Aorta (tissue), 5 donors: ENCODE results near the gene PIK3CG. TPM values are rescaled to one million over a fixed set of nuclear protein-coding genes. Genes with fewer than 3 reads are reported as not detected.
"Not testable (repeated sequence)": the region's sequence is repeated elsewhere in the genome, so short reads cannot be mapped to it uniquely, and the experiment has no call there.

Experiments
- ATAC-seq: fragments of 200-7000 bp; cut with Tn5 transposase; one replicate; pipeline ENCODE4 v1.9.1; 2022; ENCODE audit warnings: moderate library complexity; ENCODE audit not compliant: low FRiP score
- DNase-seq, 2 donors: peaks; one replicate each; pipeline ENCODE4 v3.0.0-alpha.2; 2020
- H3K27ac ChIP-seq, 2 donors: one replicate each; pipeline ENCODE4 v1.5.1; 2013; ENCODE audit warnings: low read length in 2 of 2, mild to moderate bottlenecking in 2 of 2, moderate library complexity in 2 of 2, control low read depth in 1 of 2, inconsistent platforms in 1 of 2, low read depth in 1 of 2
- H3K27me3 ChIP-seq, 2 donors: one replicate each; pipeline ENCODE4 v1.6.1; 2013; ENCODE audit warnings: control low read depth in 1 of 2, low read length in 1 of 2, mild to moderate bottlenecking in 1 of 2, moderate library complexity in 1 of 2; ENCODE audit not compliant: insufficient read depth in 2 of 2, control insufficient read depth in 1 of 2
- H3K36me3 ChIP-seq, 2 donors: one replicate each; pipeline ENCODE4 v1.6.1; 2013; ENCODE audit warnings: control low read depth in 1 of 2, low read length in 1 of 2, mild to moderate bottlenecking in 1 of 2; ENCODE audit not compliant: insufficient read depth in 2 of 2, control insufficient read depth in 1 of 2
- H3K4me1 ChIP-seq, 2 donors: one replicate each; pipeline ENCODE4 v1.6.1; 2013; ENCODE audit warnings: low read length in 2 of 2, control low read depth in 1 of 2, mild to moderate bottlenecking in 1 of 2, moderate library complexity in 1 of 2; ENCODE audit not compliant: insufficient read depth in 2 of 2, control insufficient read depth in 1 of 2
- H3K4me3 ChIP-seq, 2 donors: one replicate each; pipeline ENCODE4 v1.5.1; 2013; ENCODE audit warnings: low read length in 2 of 2, control low read depth in 1 of 2, mild to moderate bottlenecking in 1 of 2
- H3K9me3 ChIP-seq: one replicate; pipeline ENCODE4 v1.6.1; 2013; ENCODE audit warnings: mild to moderate bottlenecking, low read length; ENCODE audit not compliant: control insufficient read depth
- WGBS, 2 donors: extraction: QIAGEN DNeasy Blood & Tissue Kit; methylation state at CpG; one replicate each; pipeline ENCODE4 v1.1.7; 2013; 5-methylcytosine and 5-hydroxymethylcytosine counted together
- intact Hi-C, 2 donors: fragments of 100-400 bp; cut with DNase I; formaldehyde crosslinking; loops; one replicate each; pipeline versions ENCODE4 v1.14.2 to v1.15.0; 2022
- polyA plus RNA-seq, 2 donors: library from polyadenylated mRNA; stranded (reverse); fragments of 200-250 nt; gene quantifications; one replicate each; pipeline ENCODE4 v1.2.3, GENCODE V29; 2013
- total RNA-seq, 2 donors: library from RNA; stranded (reverse); fragmentation: NEBNext Ultra II Directional; extraction: Animal tissue kit (Norgen Biotek cat#: 25700); gene quantifications; one replicate each; pipeline ENCODE4 v1.2.1, GENCODE V29; 2021
- donor health status: healthy with polysubstance abuse.
- donor health status: Bipolar disorder and iron deficiency.
- donor health status: DM: no; HTN: no; CAD: no.
- donor health status: DM: no; HTN: no; CAD: no.
- donor health status: DM: yes; HTN: yes; CAD: no.

PIK3CG gene
- total and polyA plus RNA-seq, 4 donors, result 0.23 to 11.8 (median 3.7) TPM

- 92 to 93% methylated on average over 7 of the region's 7 CpGs for WGBS, 2 donors
- H3K9me3 ChIP-seq, DNase-seq, H3K27ac ChIP-seq, H3K4me3 ChIP-seq, H3K4me1 ChIP-seq, H3K27me3 ChIP-seq, ATAC-seq, intact Hi-C loops, H3K36me3 ChIP-seq: not testable (repeated sequence)
These were observed 13.4 kb upstream of the PIK3CG start for GRCh38 chr7:106851632-106852031.

- no peak overlapping the region for H3K27ac ChIP-seq
- ATAC-seq (no peak), DNase-seq (no peak)
- no peaks in the 10 kb centered on the region for H3K4me1 ChIP-seq
- 85 to 90% methylated on average over 9 of the region's 9 CpGs for WGBS, 2 donors
- peaks cover 1% of the 10 kb centered on the region for H3K9me3 ChIP-seq
- no peaks in the 10 kb centered on the region for H3K36me3 ChIP-seq
- no peak overlapping the region for H3K4me3 ChIP-seq
- no peaks in the 10 kb centered on the region for H3K27me3 ChIP-seq
- intact Hi-C loops, result no loop called here
These were observed 11.7 kb upstream of the PIK3CG start for GRCh38 chr7:106853250-106853908.

GRCh38 chr7:106855540-106856132 lies 9.4 kb upstream of the PIK3CG start:
- WGBS, 2 donors, result 85 to 86% methylated on average over 6 of the region's 6 CpGs
- DNase-seq (no peak), ATAC-seq (no peak)
- Histone ChIP-seq H3K9me3 (peaks cover 1% of the 10 kb centered on the region), H3K27me3 (no peaks in the 10 kb centered on the region), H3K4me1 (no peaks in the 10 kb centered on the region), H3K4me3 (no peak overlapping the region), H3K36me3 (no peaks in the 10 kb centered on the region), H3K27ac (no peak overlapping the region)
- intact Hi-C loops, result no loop called here

GRCh38 chr7:106858618-106859532 lies 6.2 kb upstream of the PIK3CG start:
- intact Hi-C loops, result no loop called here
- no peaks in the 10 kb centered on the region for H3K36me3 ChIP-seq
- ATAC-seq (no peak), DNase-seq (peak; percentile 56 to 76)
- H3K4me1 ChIP-seq, result no peaks in the 10 kb centered on the region
- no peak overlapping the region for H3K27ac ChIP-seq
- WGBS, 2 donors, result 68 to 71% methylated on average over 10 of the region's 10 CpGs
- no peaks in the 10 kb centered on the region for H3K9me3 ChIP-seq
- no peak overlapping the region for H3K4me3 ChIP-seq
- no peaks in the 10 kb centered on the region for H3K27me3 ChIP-seq

GRCh38 chr7:106862317-106863089 lies 2.6 kb upstream of the PIK3CG start:
- Histone ChIP-seq H3K27ac (no peak overlapping the region), H3K27me3 (no peaks in the 10 kb centered on the region), H3K4me1 (no peaks in the 10 kb centered on the region), H3K36me3 (no peaks in the 10 kb centered on the region), H3K9me3 (peaks cover 1% of the 10 kb centered on the region), H3K4me3 (no peak overlapping the region)
- DNase-seq (no peak), ATAC-seq (no peak)
- intact Hi-C loops, result no loop called here
- 71 to 74% methylated on average over 8 of the region's 8 CpGs for WGBS, 2 donors

GRCh38 chr7:106863274-106863997 lies 1.6 kb upstream of the PIK3CG start:
- no peak overlapping the region for H3K27ac ChIP-seq
- WGBS, 2 donors, result 64 to 68% methylated on average over 3 of the region's 3 CpGs
- H3K4me1 ChIP-seq, result no peaks in the 10 kb centered on the region
- no peak overlapping the region for H3K4me3 ChIP-seq
- H3K36me3 ChIP-seq, result no peaks in the 10 kb centered on the region
- ATAC-seq (no peak), DNase-seq (no peak)
- H3K9me3 ChIP-seq, result peaks cover 1% of the 10 kb centered on the region
- no peaks in the 10 kb centered on the region for H3K27me3 ChIP-seq
- intact Hi-C loops, result no loop called here

- Histone ChIP-seq H3K27me3 (no peaks in the 10 kb centered on the region), H3K9me3 (peaks cover 1% of the 10 kb centered on the region), H3K27ac (no peak overlapping the region), H3K36me3 (no peaks in the 10 kb centered on the region), H3K4me1 (no peaks in the 10 kb centered on the region), H3K4me3 (no peak overlapping the region)
- 76 to 77% methylated on average over 2 of the region's 2 CpGs for WGBS, 2 donors
- DNase-seq, result no peak
- intact Hi-C loops, result no loop called here
- no peak for ATAC-seq
These were observed 592 bp upstream of the PIK3CG start for GRCh38 chr7:106864298-106865081.
